Psoas muscle (tissue), 8 donors: ENCODE results near the gene FKBP5. TPM values are rescaled to one million over a fixed set of nuclear protein-coding genes. Genes with fewer than 3 reads are reported as not detected.

ENCODE experiments used
- ATAC-seq, 4 donors: fragments of 200-7000 bp; cut with Tn5 transposase; one replicate each; pipeline ENCODE4 v1.9.1; 2020; ENCODE audit warnings: moderate library complexity in 3 of 4, mild to moderate bottlenecking in 2 of 4
- DNase-seq, 2 donors: peaks; one replicate each; pipeline ENCODE4 v3.0.0-alpha.2; 2020
- H3K27ac ChIP-seq: fragments of 200-600 bp; one replicate; pipeline ENCODE4 v1.8.0; 2022
- H3K27me3 ChIP-seq, 3 donors: fragments of 200-600 bp in 1 of 3; one replicate each; pipeline versions ENCODE4 v1.6.1 to v1.8.0; 2013 to 2022; ENCODE audit warnings: low read length in 2 of 3, mild to moderate bottlenecking in 2 of 3, moderate library complexity in 1 of 3; ENCODE audit not compliant: insufficient read depth in 3 of 3
- H3K36me3 ChIP-seq, 2 donors: fragments of 200-600 bp in 1 of 2; one replicate each; pipeline versions ENCODE4 v1.6.1 to v1.8.0; 2013 to 2022; ENCODE audit warnings: low read depth in 1 of 2, mild to moderate bottlenecking in 1 of 2, moderate library complexity in 1 of 2; ENCODE audit not compliant: insufficient read depth in 1 of 2
- H3K4me1 ChIP-seq: fragments of 200-600 bp; one replicate; pipeline ENCODE4 v1.8.0; 2022
- H3K4me3 ChIP-seq: fragments of 200-600 bp; one replicate; pipeline ENCODE4 v1.8.0; 2022; ENCODE audit warnings: mild to moderate bottlenecking
- H3K9me3 ChIP-seq: fragments of 200-600 bp; one replicate; pipeline ENCODE4 v1.8.0; 2022
- WGBS, 3 donors: extraction: QIAGEN DNeasy Blood & Tissue Kit; methylation state at CpG; one replicate each; pipeline versions ENCODE4 v1.1.6 to v1.1.7; 2013; 5-methylcytosine and 5-hydroxymethylcytosine counted together
- intact Hi-C, 2 donors: fragments of 100-400 bp; cut with DNase I; formaldehyde crosslinking; loops; one replicate each; pipeline versions ENCODE4 v1.11.0 to v1.14.2; 2022
- polyA plus RNA-seq, 3 donors: library from polyadenylated mRNA; stranded (reverse); fragments of 200-250 nt; gene quantifications; one replicate each; pipeline ENCODE4 v1.2.3, GENCODE V29; 2013
- total RNA-seq, 4 donors: library from RNA; stranded (reverse); fragmentation: NEBNext Ultra II Directional in 2 of 4; extraction: Animal tissue kit (Norgen Biotek cat#: 25700) in 2 of 4; gene quantifications; one replicate each; pipeline versions ENCODE4 v1.2.1 to v1.2.4, GENCODE V29; 2021 to 2023
- TF ChIP-seq, protein P1 (sequence below): fragments of 200-600 bp; IDR thresholded peaks from one replicate; pipeline ENCODE4 v1.8.0; 2022; ENCODE audit warnings: antibody characterized with exemption
- donor health status: healthy with polysubstance abuse.
- donor health status: DM: no; HTN: no; CAD: no; lungs with moderate emphysema.
- donor health status: Bipolar disorder and iron deficiency.
- donor health status: healthy.
- donor health status: DM: yes; HTN: yes; CAD: no.
- donor health status: DM: no; HTN: no; CAD: no.
- donor health status: DM: no; HTN: no; CAD: no.
- donor health status: DM: yes; HTN: yes; CAD: no.

Gene FKBP5
- total and polyA plus RNA-seq, 7 donors, result 56.5 to 1,905 (median 542) TPM

DNA sequence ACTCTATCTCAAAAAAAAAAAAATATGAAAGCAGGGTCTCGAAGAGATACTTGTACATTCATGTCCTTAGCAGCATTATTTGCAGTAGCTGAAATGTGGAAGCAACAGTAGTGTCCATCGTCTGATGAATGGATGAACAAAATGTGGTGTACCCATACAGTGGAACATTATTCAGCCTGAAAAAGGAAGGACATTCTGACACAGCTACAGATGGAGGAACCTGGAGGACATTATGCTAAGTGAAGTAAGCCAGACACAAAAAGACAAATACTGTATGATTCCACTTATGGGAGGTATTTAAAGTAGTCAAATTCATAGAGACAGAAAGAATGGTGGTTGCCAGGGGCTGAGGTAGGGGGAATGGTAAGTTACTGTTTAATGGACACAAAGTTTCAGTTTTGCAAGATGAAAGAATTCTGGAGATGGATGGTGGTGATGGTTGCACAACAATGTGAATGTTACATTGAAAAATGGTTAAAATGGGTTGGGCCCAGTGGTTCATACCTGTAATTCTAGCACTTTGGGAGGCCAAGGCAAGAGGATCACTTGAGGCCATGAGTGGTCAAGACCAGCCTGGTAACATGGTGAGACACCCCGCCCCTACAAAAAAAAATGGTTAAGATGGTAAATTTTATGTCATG is 164.2 kb downstream of the FKBP5 start:
- no peaks in the 10 kb centered on the region for H3K4me1 ChIP-seq

More for the DNA sequence above, 164.2 kb downstream of the FKBP5 start:
- DNase-seq (no peak), ATAC-seq (no peak)
- no peaks in the 10 kb centered on the region for H3K9me3 ChIP-seq
- 84 to 94% (median 91%) methylated on average over 3 of the region's 3 CpGs for WGBS, 3 donors
- TF ChIP-seq, protein P1, sequence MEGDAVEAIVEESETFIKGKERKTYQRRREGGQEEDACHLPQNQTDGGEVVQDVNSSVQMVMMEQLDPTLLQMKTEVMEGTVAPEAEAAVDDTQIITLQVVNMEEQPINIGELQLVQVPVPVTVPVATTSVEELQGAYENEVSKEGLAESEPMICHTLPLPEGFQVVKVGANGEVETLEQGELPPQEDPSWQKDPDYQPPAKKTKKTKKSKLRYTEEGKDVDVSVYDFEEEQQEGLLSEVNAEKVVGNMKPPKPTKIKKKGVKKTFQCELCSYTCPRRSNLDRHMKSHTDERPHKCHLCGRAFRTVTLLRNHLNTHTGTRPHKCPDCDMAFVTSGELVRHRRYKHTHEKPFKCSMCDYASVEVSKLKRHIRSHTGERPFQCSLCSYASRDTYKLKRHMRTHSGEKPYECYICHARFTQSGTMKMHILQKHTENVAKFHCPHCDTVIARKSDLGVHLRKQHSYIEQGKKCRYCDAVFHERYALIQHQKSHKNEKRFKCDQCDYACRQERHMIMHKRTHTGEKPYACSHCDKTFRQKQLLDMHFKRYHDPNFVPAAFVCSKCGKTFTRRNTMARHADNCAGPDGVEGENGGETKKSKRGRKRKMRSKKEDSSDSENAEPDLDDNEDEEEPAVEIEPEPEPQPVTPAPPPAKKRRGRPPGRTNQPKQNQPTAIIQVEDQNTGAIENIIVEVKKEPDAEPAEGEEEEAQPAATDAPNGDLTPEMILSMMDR, result no peak
- H3K27ac ChIP-seq, result no peak overlapping the region
- H3K4me3 ChIP-seq, result no peak overlapping the region
- no peaks in the 10 kb centered on the region for H3K36me3 ChIP-seq
- intact Hi-C loops, result no loop called here
- H3K27me3 ChIP-seq, result no peaks in the 10 kb centered on the region

Other genes starting within 250 kb of the FKBP5 start
- 1 to 10 TPM; 5.7 to 9.3 (median 8.1) TPM for gene FANCE, start 236.6 kb downstream of the FKBP5 start, total RNA-seq
- gene FANCE, start 236.6 kb downstream of the FKBP5 start, polyA plus RNA-seq, result 10 to 100 TPM in 1 of 3 donors, 1 to 10 TPM in 2; 3.8 to 15.2 (median 4.5) TPM
- gene RPL10A, start 220.5 kb downstream of the FKBP5 start, total RNA-seq, result 100 to 1,000 TPM; 668 to 832 (median 736) TPM
- 1,000 to 10,000 TPM in 2 of 3 donors, 100 to 1,000 TPM in 1; 918 to 1,629 (median 1,240) TPM for gene RPL10A, start 220.5 kb downstream of the FKBP5 start, polyA plus RNA-seq
- 10 to 100 TPM; 23.0 to 44.3 (median 26.2) TPM for gene TEAD3, start 191.8 kb downstream of the FKBP5 start, total RNA-seq
- gene TEAD3, start 191.8 kb downstream of the FKBP5 start, polyA plus RNA-seq, result 10 to 100 TPM; 12.1 to 15.8 (median 14.5) TPM
- not detected for gene TULP1, start 176.0 kb downstream of the FKBP5 start, total RNA-seq
- under 1 TPM; 0.05 to 0.09 (median 0.08) TPM for gene TULP1, start 176.0 kb downstream of the FKBP5 start, polyA plus RNA-seq
- under 1 TPM in 3 of 4 donors, not detected in 1; 0.36 to 0.74 (median 0.58) TPM for gene ARMC12, start 48.1 kb upstream of the FKBP5 start, total RNA-seq
- 10 to 100 TPM in 1 of 3 donors, under 1 TPM in 1, not detected in 1; 0.25 to 15.5 TPM for gene ARMC12, start 48.1 kb upstream of the FKBP5 start, polyA plus RNA-seq
- gene CLPSL2, start 87.7 kb upstream of the FKBP5 start, total RNA-seq, result not detected
- gene CLPSL2, start 87.7 kb upstream of the FKBP5 start, polyA plus RNA-seq, result not detected
- not detected for gene CLPSL1, start 92.1 kb upstream of the FKBP5 start, total RNA-seq
- gene CLPSL1, start 92.1 kb upstream of the FKBP5 start, polyA plus RNA-seq, result not detected
- 1 to 10 TPM in 1 of 4 donors, under 1 TPM in 1, not detected in 2; 0.53 to 3.5 TPM for gene CLPS, start 108.4 kb upstream of the FKBP5 start, total RNA-seq
- gene CLPS, start 108.4 kb upstream of the FKBP5 start, polyA plus RNA-seq, result under 1 TPM in 2 of 3 donors, not detected in 1; 0.38 to 0.96 TPM
- under 1 TPM in 1 of 4 donors, not detected in 3; 0.34 TPM for gene LHFPL5, start 116.4 kb upstream of the FKBP5 start, total RNA-seq
- under 1 TPM in 1 of 3 donors, not detected in 2; 0.10 TPM for gene LHFPL5, start 116.4 kb upstream of the FKBP5 start, polyA plus RNA-seq
- 10 to 100 TPM; 24.1 to 42.4 (median 31.3) TPM for gene SRPK1, start 232.2 kb upstream of the FKBP5 start, total RNA-seq
- 10 to 100 TPM; 12.2 to 46.9 (median 21.3) TPM for gene SRPK1, start 232.2 kb upstream of the FKBP5 start, polyA plus RNA-seq